Activated CD4-positive, alpha-beta T cell treated with anti-CD3 and anti-CD28 coated beads, Interleukin-2, amount 10 ng/mL, durations not matched to agents 7 days and 5 days (primary cell): Measurements from ENCODE around the gene FCRL2. TPM values are rescaled to one million over a fixed set of nuclear protein-coding genes. Genes with fewer than 3 reads are reported as not detected.
"Not testable (repeated sequence)": the region's sequence is repeated elsewhere in the genome, so short reads cannot be mapped to it uniquely, and the experiment has no call there.

Experiments
- CTCF ChIA-PET: fragments of 350-600 bp; sonication (Branson Sonifier 250); formaldehyde crosslinking; loops from one replicate; lab custom pipeline; 2021; ENCODE audit warnings: antibody characterized with exemption; lab: Charles Lee
- POLR2A ChIA-PET: fragments of 350-600 bp; sonication (Branson Sonifier 250); formaldehyde crosslinking; loops from one replicate; lab custom pipeline; 2021; ENCODE audit warnings: antibody characterized with exemption; lab: Charles Lee
- DNase-seq: peaks from one replicate; pipeline ENCODE4 v3.0.0-alpha.2; 2020
- H3K27ac Mint-ChIP-seq: one replicate; pipeline ENCODE4 v1.8.0; 2021; ENCODE audit warnings: mild to moderate bottlenecking, moderate library complexity, mixed read lengths
- H3K27me3 Mint-ChIP-seq: one replicate; pipeline ENCODE4 v1.8.0; 2021; ENCODE audit warnings: mixed read lengths
- H3K36me3 Mint-ChIP-seq: one replicate; pipeline ENCODE4 v1.8.0; 2021; ENCODE audit warnings: low read depth, mixed read lengths
- H3K4me1 Mint-ChIP-seq: one replicate; pipeline ENCODE4 v1.8.0; 2021; ENCODE audit warnings: mixed read lengths
- H3K4me3 Mint-ChIP-seq: one replicate; pipeline ENCODE4 v1.8.0; 2021; ENCODE audit warnings: mild to moderate bottlenecking, moderate library complexity, mixed read lengths
- H3K9me3 Mint-ChIP-seq: one replicate; pipeline ENCODE4 v1.8.0; 2021; ENCODE audit warnings: mixed read lengths
- total RNA-seq, 2 experiments: library from RNA; stranded (reverse); gene quantifications; one replicate each; pipeline ENCODE4 v1.2.3, GENCODE V29; 2021

FCRL2 gene
- total RNA-seq, 2 experiments from 2014 or later = not detected

GRCh38 chr1:157775101-157775870 lies 1.6 kb downstream of the FCRL2 start:
- ChIA-PET CTCF (no interaction called here), POLR2A (no interaction called here)
- Mint-ChIP-seq H3K36me3 (no peaks in the 10 kb centered on the region), H3K27ac (no peak overlapping the region), H3K4me1 (peaks cover 7% of the 10 kb centered on the region), H3K27me3 (peaks cover 2% of the 10 kb centered on the region), H3K9me3 (no peaks in the 10 kb centered on the region), H3K4me3 (no peak overlapping the region)
- no peak for DNase-seq

DNA sequence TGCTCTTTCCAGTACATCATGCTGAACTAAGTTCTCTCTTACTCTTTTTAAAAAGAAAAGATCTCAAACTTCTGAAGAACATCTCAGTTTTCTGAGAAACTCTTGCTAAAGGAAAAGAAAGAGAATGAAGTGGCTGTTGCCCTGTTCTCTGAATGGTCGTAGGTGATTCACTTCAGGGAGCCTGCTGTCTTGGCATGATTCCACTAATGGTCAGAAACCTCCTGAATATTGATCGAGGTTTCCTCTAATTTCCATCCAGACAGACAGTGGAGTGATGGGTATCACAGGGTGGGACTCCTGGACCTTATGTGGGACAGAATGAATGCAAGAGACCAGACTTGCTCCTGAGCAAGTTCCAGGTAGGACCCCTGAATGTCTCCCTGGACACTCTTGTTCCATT lies 2.5 kb downstream of the FCRL2 start:
- POLR2A ChIA-PET = no interaction called here
- Mint-ChIP-seq H3K27ac (no peak overlapping the region), H3K9me3 (no peaks in the 10 kb centered on the region), H3K4me1 (peaks cover 7% of the 10 kb centered on the region), H3K4me3 (no peak overlapping the region), H3K27me3 (peaks cover 2% of the 10 kb centered on the region), H3K36me3 (no peaks in the 10 kb centered on the region)
- DNase-seq = no peak
- CTCF ChIA-PET = no interaction called here

GRCh38 chr1:157773493-157774350 lies 3.2 kb downstream of the FCRL2 start:
- DNase-seq = no peak
- Mint-ChIP-seq H3K4me3 (no peak overlapping the region), H3K36me3 (no peaks in the 10 kb centered on the region), H3K27me3 (peaks cover 2% of the 10 kb centered on the region), H3K27ac (no peak overlapping the region), H3K4me1 (peaks cover 7% of the 10 kb centered on the region), H3K9me3 (no peaks in the 10 kb centered on the region)
- POLR2A ChIA-PET = no interaction called here
- CTCF ChIA-PET = no interaction called here

DNA sequence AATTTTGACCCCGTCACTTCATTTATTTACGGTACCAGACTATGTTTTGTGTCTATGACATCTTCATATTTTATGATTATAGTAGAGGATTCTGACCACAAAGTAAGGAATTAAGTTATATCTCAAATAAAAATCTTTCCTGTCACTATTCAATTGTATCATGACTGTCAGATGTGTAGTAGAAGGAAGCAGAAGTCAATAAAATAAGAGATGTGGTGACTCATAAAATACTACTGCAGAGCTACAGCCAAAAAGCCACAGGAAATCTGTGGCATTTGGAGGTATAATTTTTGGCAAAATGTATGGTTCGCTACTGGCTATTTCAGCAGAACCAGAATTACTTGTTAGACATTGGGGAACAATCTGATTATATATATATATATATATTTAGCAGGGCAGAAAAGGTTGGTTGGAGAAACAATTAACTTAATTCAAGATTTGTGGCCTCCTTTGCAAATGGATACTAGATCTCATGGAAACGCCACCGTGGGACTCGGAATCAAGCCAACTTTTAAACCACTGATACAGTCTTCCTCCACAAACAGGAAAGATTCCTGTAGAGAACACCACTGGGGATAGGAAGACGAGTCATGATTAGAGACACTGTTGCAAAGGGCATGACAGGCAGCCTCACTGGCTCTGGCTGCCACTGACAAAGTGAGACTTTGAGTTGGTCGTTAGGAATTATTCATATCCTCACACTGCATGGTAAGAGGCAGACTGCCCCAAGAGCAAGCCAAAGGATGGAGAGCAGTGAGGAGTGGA lies 5.1 kb downstream of the FCRL2 start:
- Mint-ChIP-seq H3K4me3 (no peak overlapping the region), H3K9me3 (no peaks in the 10 kb centered on the region), H3K27ac (no peak overlapping the region), H3K36me3 (no peaks in the 10 kb centered on the region), H3K4me1 (peaks cover 7% of the 10 kb centered on the region), H3K27me3 (peaks cover 2% of the 10 kb centered on the region)
- CTCF ChIA-PET = no interaction called here
- no peak for DNase-seq
- POLR2A ChIA-PET = no interaction called here

DNA sequence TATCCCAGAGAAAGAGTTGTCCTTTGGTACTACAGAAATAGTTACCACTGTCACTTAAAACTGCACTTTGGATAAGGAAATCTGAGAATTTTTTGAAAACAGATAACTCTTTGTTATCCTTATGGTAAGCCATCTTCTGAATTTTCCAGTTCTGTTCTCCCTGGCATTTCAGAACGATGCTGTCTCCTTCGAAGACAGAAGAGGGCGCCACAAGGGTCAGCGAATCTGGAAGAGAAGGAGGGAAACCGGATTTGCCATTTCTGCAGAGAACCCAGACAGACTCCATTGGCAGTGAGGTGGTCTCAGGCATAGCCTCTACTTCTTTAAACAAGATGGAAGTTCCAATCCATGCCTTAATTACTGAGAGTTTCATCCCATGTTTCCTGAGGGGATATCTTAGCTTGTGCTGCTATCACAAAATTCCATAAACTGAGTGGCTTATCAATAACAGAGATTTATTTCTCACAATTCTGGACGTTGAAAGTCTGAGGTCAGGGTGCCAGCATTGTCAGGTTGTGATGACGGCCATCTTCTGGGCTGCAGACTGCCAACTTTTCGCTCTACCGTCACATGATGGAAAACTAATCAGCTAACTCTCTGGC lies 6.4 kb downstream of the FCRL2 start:
- H3K27me3 Mint-ChIP-seq = peaks cover 2% of the 10 kb centered on the region
- H3K27ac Mint-ChIP-seq = no peak overlapping the region
- no peaks in the 10 kb centered on the region for H3K36me3 Mint-ChIP-seq
- H3K9me3 Mint-ChIP-seq = no peaks in the 10 kb centered on the region
- ChIA-PET CTCF (no interaction called here), POLR2A (no interaction called here)
- H3K4me3 Mint-ChIP-seq = no peak overlapping the region
- DNase-seq = no peak
- peaks cover 7% of the 10 kb centered on the region for H3K4me1 Mint-ChIP-seq

GRCh38 chr1:157766792-157767191 lies 10.1 kb downstream of the FCRL2 start:
- no peak for DNase-seq
- peaks cover 4% of the 10 kb centered on the region for H3K4me1 Mint-ChIP-seq
- no peaks in the 10 kb centered on the region for H3K36me3 Mint-ChIP-seq
- ChIA-PET POLR2A (no interaction called here), CTCF (no interaction called here)
- H3K27ac Mint-ChIP-seq = no peak overlapping the region
- H3K9me3 Mint-ChIP-seq = no peaks in the 10 kb centered on the region
- peaks cover 2% of the 10 kb centered on the region for H3K27me3 Mint-ChIP-seq
- H3K4me3 Mint-ChIP-seq = no peak overlapping the region

DNA sequence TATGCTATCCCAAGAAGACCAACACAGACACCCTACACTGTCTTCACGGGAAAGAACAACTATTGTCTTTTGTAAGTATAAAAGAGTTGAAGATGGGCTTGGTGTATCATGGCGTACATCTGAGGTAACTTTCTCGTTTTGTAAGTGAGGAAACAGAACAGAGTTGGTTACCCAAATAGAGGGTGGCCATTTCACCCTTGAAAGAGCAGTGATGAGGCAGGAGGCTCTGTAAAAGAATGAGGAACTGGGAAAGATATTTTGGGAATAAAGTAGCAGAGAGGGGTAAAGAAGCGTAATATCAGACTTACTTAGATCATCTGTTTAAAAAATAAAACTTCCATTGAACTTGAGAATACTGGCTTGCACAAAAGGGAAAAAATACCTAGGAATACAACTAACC lies 18.9 kb downstream of the FCRL2 start:
- Mint-ChIP-seq H3K27me3 (no peaks in the 10 kb centered on the region), H3K27ac (no peak overlapping the region), H3K36me3 (no peaks in the 10 kb centered on the region), H3K4me1 (no peaks in the 10 kb centered on the region), H3K4me3 (no peak overlapping the region), H3K9me3 (peaks cover 5% of the 10 kb centered on the region)
- DNase-seq = no peak
- POLR2A ChIA-PET = no interaction called here
- CTCF ChIA-PET = no interaction called here

DNA sequence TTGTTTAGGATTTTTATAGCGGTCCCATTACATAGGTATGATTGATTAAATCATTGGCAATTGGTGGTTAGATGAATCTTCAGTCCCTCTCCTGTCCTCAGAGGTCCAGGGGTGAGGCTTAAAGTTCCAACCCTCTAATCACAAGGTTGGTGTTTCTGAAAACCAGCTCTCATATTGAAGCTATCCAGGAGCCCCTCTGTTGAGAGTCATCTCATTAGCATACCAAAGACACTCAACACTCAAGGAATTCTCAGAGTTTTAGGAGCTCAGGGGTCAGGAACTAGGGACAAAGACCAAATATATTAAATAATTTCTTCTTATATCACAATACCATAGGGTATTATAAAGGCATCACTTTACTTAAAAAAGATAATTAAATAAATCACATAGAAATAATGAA lies 23.3 kb downstream of the FCRL2 start:
- H3K27ac Mint-ChIP-seq = no peak overlapping the region
- ChIA-PET POLR2A (no interaction called here), CTCF (no interaction called here)
- H3K4me1 Mint-ChIP-seq = no peaks in the 10 kb centered on the region
- H3K9me3 Mint-ChIP-seq = no peaks in the 10 kb centered on the region
- no peak for DNase-seq
- no peak overlapping the region for H3K4me3 Mint-ChIP-seq
- no peaks in the 10 kb centered on the region for H3K36me3 Mint-ChIP-seq
- H3K27me3 Mint-ChIP-seq = peaks cover 3% of the 10 kb centered on the region

DNA sequence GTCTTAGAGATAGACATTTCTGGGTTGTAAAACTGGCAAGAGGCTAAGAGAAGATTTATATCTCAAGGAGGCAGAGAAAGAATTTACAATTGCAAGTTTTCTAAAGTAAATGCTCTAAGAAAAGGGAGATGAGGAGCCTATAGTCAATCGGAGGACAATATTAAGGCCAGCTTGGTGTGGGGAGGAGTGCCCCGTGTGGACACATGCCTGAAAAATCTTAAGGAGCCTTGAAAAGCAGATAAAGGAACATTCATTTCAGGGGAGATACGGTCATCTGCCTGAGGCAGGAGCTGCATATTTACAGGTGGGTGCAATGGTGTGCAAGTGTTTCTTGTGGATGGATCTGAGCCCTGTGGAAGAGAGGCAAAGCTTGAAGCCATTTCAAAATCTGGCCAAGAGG lies 25.6 kb downstream of the FCRL2 start:
- H3K9me3 Mint-ChIP-seq = no peaks in the 10 kb centered on the region
- DNase-seq = no peak
- ChIA-PET POLR2A (no interaction called here), CTCF (no interaction called here)
- H3K4me3 Mint-ChIP-seq = no peak overlapping the region
- H3K36me3 Mint-ChIP-seq = no peaks in the 10 kb centered on the region
- no peak overlapping the region for H3K27ac Mint-ChIP-seq
- no peaks in the 10 kb centered on the region for H3K4me1 Mint-ChIP-seq
- peaks cover 3% of the 10 kb centered on the region for H3K27me3 Mint-ChIP-seq

DNA sequence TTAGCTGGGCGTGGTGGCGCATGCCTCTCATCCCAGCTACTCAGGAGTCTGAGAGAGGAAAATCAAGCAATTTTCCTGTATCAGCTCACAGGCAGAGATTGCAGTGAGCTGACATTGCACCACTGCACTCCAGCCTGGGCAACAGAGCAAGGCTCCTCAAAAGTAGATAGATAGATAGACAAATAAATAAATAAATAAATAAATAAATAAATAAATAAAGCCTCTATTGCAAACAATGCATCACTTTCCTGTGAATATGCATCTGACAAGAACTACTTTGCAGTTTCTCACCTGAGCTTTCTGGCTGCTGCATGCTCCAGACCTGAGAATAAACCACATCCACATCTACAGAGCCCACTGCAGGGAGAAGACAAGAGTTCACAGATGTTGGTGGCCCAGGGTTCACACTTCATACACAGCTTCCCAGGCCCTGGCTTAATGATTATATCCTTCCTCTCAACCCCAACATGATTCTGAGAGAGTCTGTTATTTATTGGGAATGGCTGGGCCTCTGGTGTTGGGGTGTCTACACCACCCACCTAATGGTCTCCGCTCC lies 28.6 kb downstream of the FCRL2 start:
- no peak for DNase-seq
- H3K36me3 Mint-ChIP-seq = no peaks in the 10 kb centered on the region
- CTCF ChIA-PET = no interaction called here
- H3K9me3 Mint-ChIP-seq = no peaks in the 10 kb centered on the region
- no peak overlapping the region for H3K4me3 Mint-ChIP-seq
- H3K27ac Mint-ChIP-seq = no peak overlapping the region
- H3K4me1 Mint-ChIP-seq = no peaks in the 10 kb centered on the region
- POLR2A ChIA-PET = no interaction called here
- H3K27me3 Mint-ChIP-seq = peaks cover 3% of the 10 kb centered on the region

DNA sequence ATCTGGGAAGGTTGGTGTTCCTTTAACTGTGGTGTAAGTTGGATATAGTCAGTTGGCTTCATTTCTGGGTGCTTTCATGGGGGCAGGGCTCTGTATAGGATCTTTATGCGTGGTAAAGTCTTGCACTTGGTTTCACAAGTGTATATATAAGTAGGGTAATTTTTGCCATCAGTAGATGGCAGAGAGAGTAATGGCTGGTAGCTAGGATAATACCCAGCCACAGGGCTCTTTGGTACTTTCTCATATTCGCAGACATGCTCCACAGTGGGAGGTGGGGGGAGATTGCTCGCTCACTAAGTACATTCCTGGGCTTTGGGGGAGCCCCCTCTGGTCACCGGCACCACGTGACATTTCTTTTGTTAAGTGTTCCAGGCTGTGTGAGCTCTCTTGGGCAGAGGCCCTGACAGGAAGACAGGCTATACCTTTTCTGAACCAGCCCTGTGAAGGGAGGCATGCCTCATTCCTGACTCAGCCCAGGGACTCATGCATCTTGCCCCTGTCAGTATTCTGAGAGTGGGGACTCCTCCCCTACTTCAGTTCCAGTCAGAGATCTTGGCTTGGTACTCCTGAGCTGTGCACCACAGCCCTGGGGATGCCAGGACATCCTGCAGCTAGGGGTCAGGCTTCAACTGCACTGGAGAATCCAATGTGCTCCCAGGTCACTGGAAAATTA lies 37.6 kb downstream of the FCRL2 start:
- Mint-ChIP-seq H3K27me3 (no peaks in the 10 kb centered on the region), H3K27ac (no peak overlapping the region), H3K4me1 (no peaks in the 10 kb centered on the region), H3K4me3 (no peak overlapping the region), H3K9me3 (no peaks in the 10 kb centered on the region), H3K36me3 (no peaks in the 10 kb centered on the region)
- CTCF ChIA-PET = no interaction called here
- POLR2A ChIA-PET = no interaction called here
- DNase-seq = no peak

DNA sequence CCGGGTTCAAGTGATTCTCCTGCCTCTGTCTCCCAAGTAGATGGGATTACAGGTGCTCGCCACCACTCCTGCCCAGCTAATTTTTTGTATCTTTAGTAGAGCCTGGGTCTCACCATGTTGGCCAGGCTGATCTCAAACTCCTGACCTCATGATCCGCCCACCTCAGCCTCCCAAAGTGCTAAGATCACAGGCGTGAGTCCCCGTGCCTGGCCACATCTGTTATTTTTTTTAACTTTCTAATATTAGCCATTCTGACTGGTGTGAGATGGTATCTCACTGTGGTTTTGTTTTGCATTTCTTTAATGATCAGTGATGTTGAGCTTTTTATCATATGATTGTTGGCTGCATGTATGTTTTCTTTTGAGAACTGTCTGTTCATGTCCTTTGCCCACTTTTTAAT lies 40.9 kb downstream of the FCRL2 start:
- POLR2A ChIA-PET, H3K9me3 Mint-ChIP-seq, H3K27ac Mint-ChIP-seq, H3K36me3 Mint-ChIP-seq, H3K27me3 Mint-ChIP-seq, DNase-seq, H3K4me1 Mint-ChIP-seq, H3K4me3 Mint-ChIP-seq, CTCF ChIA-PET: not testable (repeated sequence)
